ENCODE measurements around the gene TBCCD1.

DNA sequence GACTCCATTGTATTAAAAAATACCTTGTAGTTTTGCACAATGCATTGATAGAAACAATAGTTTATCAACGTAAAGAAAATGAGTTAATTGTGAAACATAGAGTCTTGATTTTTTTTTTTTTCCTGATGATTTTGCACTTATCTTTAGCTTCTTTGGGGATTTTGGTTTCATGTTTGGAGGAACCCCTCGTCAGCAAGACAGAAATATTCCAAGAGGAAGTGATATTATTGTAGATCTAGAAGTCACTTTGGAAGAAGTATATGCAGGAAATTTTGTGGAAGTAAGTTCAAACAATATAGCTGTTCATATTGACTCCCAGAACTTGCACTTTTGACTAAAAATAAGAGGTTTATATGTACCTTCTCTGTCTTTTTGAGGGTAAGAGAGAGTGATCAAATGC is 10.4 kb upstream of the TBCCD1 start:
- TF ChIP-seq, protein P1, sequence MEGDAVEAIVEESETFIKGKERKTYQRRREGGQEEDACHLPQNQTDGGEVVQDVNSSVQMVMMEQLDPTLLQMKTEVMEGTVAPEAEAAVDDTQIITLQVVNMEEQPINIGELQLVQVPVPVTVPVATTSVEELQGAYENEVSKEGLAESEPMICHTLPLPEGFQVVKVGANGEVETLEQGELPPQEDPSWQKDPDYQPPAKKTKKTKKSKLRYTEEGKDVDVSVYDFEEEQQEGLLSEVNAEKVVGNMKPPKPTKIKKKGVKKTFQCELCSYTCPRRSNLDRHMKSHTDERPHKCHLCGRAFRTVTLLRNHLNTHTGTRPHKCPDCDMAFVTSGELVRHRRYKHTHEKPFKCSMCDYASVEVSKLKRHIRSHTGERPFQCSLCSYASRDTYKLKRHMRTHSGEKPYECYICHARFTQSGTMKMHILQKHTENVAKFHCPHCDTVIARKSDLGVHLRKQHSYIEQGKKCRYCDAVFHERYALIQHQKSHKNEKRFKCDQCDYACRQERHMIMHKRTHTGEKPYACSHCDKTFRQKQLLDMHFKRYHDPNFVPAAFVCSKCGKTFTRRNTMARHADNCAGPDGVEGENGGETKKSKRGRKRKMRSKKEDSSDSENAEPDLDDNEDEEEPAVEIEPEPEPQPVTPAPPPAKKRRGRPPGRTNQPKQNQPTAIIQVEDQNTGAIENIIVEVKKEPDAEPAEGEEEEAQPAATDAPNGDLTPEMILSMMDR (conservative IDR thresholded peaks at IDR 0.05) = no peak
- no peak for TF ChIP-seq EZH2 (IDR thresholded peaks at IDR 0.05; ENCODE audit: low read depth)
